Measurements from ENCODE around the gene TMEM131L. TPM values are rescaled to one million over a fixed set of nuclear protein-coding genes. Genes with fewer than 3 reads are reported as not detected.

Gene TMEM131L
- total RNA-seq, 1 experiment from 2014 or later = 19.7 TPM

GRCh38 chr4:153612878-153613277 lies 146.7 kb downstream of the TMEM131L start:
- Histone ChIP-seq H3K4me1 (ENCODE audit: control insufficient read depth in 1 of 2, insufficient read depth in 2 of 2, low read length in 2 of 2) (peaks cover 0 to 3% of the 10 kb centered on the region in 2 experiments; a peak in 1 of 4 replicates), H3K9me2 (ENCODE audit: insufficient read depth) (no peaks in the 10 kb centered on the region), H4K20me1 (ENCODE audit: insufficient read depth) (no peaks in the 10 kb centered on the region), H3K4me2 (ENCODE audit: low read length) (no peak overlapping the region), H3K36me3 (ENCODE audit: control insufficient read depth in 1 of 2, insufficient read depth in 2 of 2, low read length in 2 of 2) (0 out of 4 replicates have a peak, but pooled peaks cover 0 to 2% of the 10 kb centered on the region in 2 experiments), H3K9me3 (ENCODE audit: control insufficient read depth in 1 of 2, insufficient read depth in 1 of 2, low read depth in 1 of 2, low read length in 2 of 2) (no peaks in the 10 kb centered on the region), H3K27me3 (ENCODE audit: insufficient read depth, low read length) (no peaks in the 10 kb centered on the region), H3K79me2 (ENCODE audit: insufficient read depth, low read length) (no peaks in the 10 kb centered on the region), H3K4me3 (replicated peaks in 1 of 2; ENCODE audit: low read depth in 1 of 2, low read length in 2 of 2) (no peak overlapping the region), H3K27ac (ENCODE audit: low read depth, low read length) (no peak overlapping the region), H2AFZ (ENCODE audit: low read depth, low read length, poor library complexity, severe bottlenecking) (no peak overlapping the region), H3K9ac (ENCODE audit: low read length) (no peak overlapping the region)
- POLR2A ChIA-PET = no interaction called here
- no TSS peak for BruUV-seq (replicated peaks)
- CTCF ChIA-PET = interaction anchor here (0.5 kb wide), 1 partner anchor 806 kb away, joined by 3 read pairs; no protein-coding TSS in a partner anchor
- RAD21 ChIA-PET (ENCODE audit: low non-redundant PET in 1 of 2, low total read pairs in 2 of 2, uncharacterized antibody in 2 of 2, unreplicated experiment in 2 of 2) = no interaction called here
- no peak for ATAC-seq
- intact Hi-C loops (cut with micrococcal nuclease) = no loop called here
- TF ChIP-seq YY1 (IDR thresholded peaks at IDR 0.05; ENCODE audit: extremely low read depth, insufficient replicate concordance, low read depth, low read length) (no peak), ATF3 (IDR thresholded peaks at IDR 0.05) (no peak), CEBPB (IDR thresholded peaks at IDR 0.05; ENCODE audit: low read depth) (no peak)
- no peak for DNase-seq (ENCODE audit: low read depth, low spot score)

- BruUV-seq (replicated peaks) = no TSS peak
- no peaks in the 10 kb centered on the region for H3K9me2 ChIP-seq (ENCODE audit: insufficient read depth)
- no peak overlapping the region for H3K9ac ChIP-seq (ENCODE audit: low read length)
- no peaks in the 10 kb centered on the region for H3K79me2 ChIP-seq (ENCODE audit: insufficient read depth, low read length)
- no peaks in the 10 kb centered on the region for H4K20me1 ChIP-seq (ENCODE audit: insufficient read depth)
- no peak overlapping the region for H3K4me3 ChIP-seq (replicated peaks in 1 of 2; ENCODE audit: low read depth in 1 of 2, low read length in 2 of 2)
- no peak overlapping the region for H3K4me2 ChIP-seq (ENCODE audit: low read length)
- ATAC-seq (no peak), DNase-seq (ENCODE audit: low read depth, low spot score) (no peak)
- ChIA-PET RAD21 (ENCODE audit: low non-redundant PET in 1 of 2, low total read pairs in 2 of 2, uncharacterized antibody in 2 of 2, unreplicated experiment in 2 of 2) (no interaction called here), POLR2A (no interaction called here), CTCF (no interaction called here)
- no peak overlapping the region for H2AFZ ChIP-seq (ENCODE audit: low read depth, low read length, poor library complexity, severe bottlenecking)
- peaks cover 0 to 12% of the 10 kb centered on the region in 2 experiments; a peak in 2 of 4 replicates for H3K4me1 ChIP-seq (ENCODE audit: control insufficient read depth in 1 of 2, insufficient read depth in 2 of 2, low read length in 2 of 2)
- H3K27ac ChIP-seq (ENCODE audit: low read depth, low read length) = no peak overlapping the region
- no peaks in the 10 kb centered on the region for H3K9me3 ChIP-seq (ENCODE audit: control insufficient read depth in 1 of 2, insufficient read depth in 1 of 2, low read depth in 1 of 2, low read length in 2 of 2)
- no peaks in the 10 kb centered on the region for H3K27me3 ChIP-seq (ENCODE audit: insufficient read depth, low read length)
- intact Hi-C loops (cut with micrococcal nuclease) = no loop called here
- TF ChIP-seq ZFX (IDR thresholded peaks at IDR 0.05) (no peak), RAD21 (IDR thresholded peaks at IDR 0.05; ENCODE audit: low read depth) (no peak), CTCF (IDR thresholded peaks at IDR 0.05 in 2 of 3, conservative IDR thresholded peaks at IDR 0.05 in 1 of 3; ENCODE audit: borderline replicate concordance in 1 of 3, insufficient read depth in 1 of 3, low read depth in 2 of 3, low read length in 2 of 3) (no peak), EZH2 (IDR thresholded peaks at IDR 0.05) (no peak), POLR2A (IDR thresholded peaks at IDR 0.05; ENCODE audit: borderline replicate concordance, extremely low read depth, insufficient read depth, insufficient read length) (no peak), TCF7L2 (IDR thresholded peaks at IDR 0.05; ENCODE audit: borderline replicate concordance, extremely low read depth, insufficient read depth, insufficient read length) (no peak), ELF1 (IDR thresholded peaks at IDR 0.05; ENCODE audit: borderline replicate concordance, low read depth) (no peak), SP1 (IDR thresholded peaks at IDR 0.05; ENCODE audit: low read depth) (no peak)
- 0 out of 4 replicates have a peak, but pooled peaks cover 0 to 2% of the 10 kb centered on the region in 2 experiments for H3K36me3 ChIP-seq (ENCODE audit: control insufficient read depth in 1 of 2, insufficient read depth in 2 of 2, low read length in 2 of 2)
Observed at GRCh38 chr4:153616006-153616555, 149.9 kb downstream of the TMEM131L start.
